Spleen (tissue), 13 donors: ENCODE measurements around the gene TP53TG5. TPM values are rescaled to one million over a fixed set of nuclear protein-coding genes. Genes with fewer than 3 reads are reported as not detected.

Experiments
- DNase-seq: peaks from one replicate; pipeline ENCODE4 v3.0.0-alpha.2; 2020
- H3K27ac ChIP-seq, 8 donors: fragments of 200-600 bp; sonication (generic) in 7 of 8; 1 replicate in 4 of 8; 2 replicates in 4 of 8; pipeline versions ENCODE4 v1.5.0 to v1.8.0; 2016 to 2021; ENCODE audit warnings: inconsistent platforms in 4 of 8, mild to moderate bottlenecking in 4 of 8, moderate library complexity in 1 of 8
- H3K27me3 ChIP-seq, 7 donors: fragments of 200-600 bp; sonication (generic) in 6 of 7; replicated peaks in 1 of 7; 1 replicate in 4 of 7; 2 replicates in 3 of 7; pipeline versions ENCODE4 v1.5.0 to v1.8.0; 2016 to 2021; ENCODE audit warnings: inconsistent platforms in 3 of 7, mild to moderate bottlenecking in 1 of 7
- H3K36me3 ChIP-seq, 6 donors: fragments of 200-600 bp; sonication (generic) in 5 of 6; 1 replicate in 4 of 6; 2 replicates in 2 of 6; pipeline versions ENCODE4 v1.5.0 to v1.8.0; 2016 to 2021; ENCODE audit warnings: inconsistent platforms in 2 of 6
- H3K4me1 ChIP-seq, 6 donors: fragments of 200-600 bp; sonication (generic) in 5 of 6; 1 replicate in 3 of 6; 2 replicates in 3 of 6; pipeline versions ENCODE4 v1.5.0 to v1.8.0; 2016 to 2021; ENCODE audit warnings: inconsistent platforms in 3 of 6
- H3K4me3 ChIP-seq, 8 donors: fragments of 200-600 bp; sonication (generic) in 7 of 8; 1 replicate in 4 of 8; 2 replicates in 4 of 8; pipeline versions ENCODE4 v1.5.0 to v1.8.0; 2016 to 2021; ENCODE audit warnings: inconsistent platforms in 4 of 8, mild to moderate bottlenecking in 4 of 8, moderate library complexity in 2 of 8
- H3K9me3 ChIP-seq, 8 donors: fragments of 200-600 bp; sonication (generic) in 7 of 8; 1 replicate in 4 of 8; 2 replicates in 4 of 8; pipeline versions ENCODE4 v1.5.0 to v1.8.0; 2016 to 2021; ENCODE audit warnings: inconsistent platforms in 4 of 8
- CTCF ChIP-seq, 11 experiments: fragments of 200-600 bp in 7 of 11; fragments of 450-650 bp in 4 of 11; sonication (generic) in 4 of 11; IDR thresholded peaks in 8 of 11; conservative IDR thresholded peaks in 3 of 11; 1 replicate in 7 of 11; 2 replicates in 4 of 11; pipeline versions ENCODE4 v1.4.0 to v1.8.0; 2016 to 2021; ENCODE audit warnings: antibody characterized with exemption in 11 of 11, inconsistent platforms in 4 of 11, mild to moderate bottlenecking in 1 of 11
- POLR2A ChIP-seq, 3 donors: fragments of 450-650 bp; IDR thresholded peaks; one replicate each; pipeline ENCODE4 v1.5.1; 2017; ENCODE audit warnings: antibody characterized with exemption in 3 of 3, mild to moderate bottlenecking in 1 of 3
- POLR2AphosphoS5 ChIP-seq, 3 donors: sonication (generic); formaldehyde crosslinking; IDR thresholded peaks; one replicate each; pipeline ENCODE4 v1.5.1; 2017; ENCODE audit warnings: antibody characterized with exemption in 3 of 3
- WGBS, 5 donors: extraction: QIAGEN DNeasy Blood & Tissue Kit in 3 of 5; methylation state at CpG; one replicate each; pipeline versions ENCODE4 v1.1.5 to v1.1.7; 2013 to 2018; 5-methylcytosine and 5-hydroxymethylcytosine counted together
- intact Hi-C: fragments of 100-400 bp; cut with DNase I; formaldehyde crosslinking; loops from one replicate; pipeline ENCODE4 v1.15.0; 2023; ENCODE audit warnings: low total_unique reads
- long read RNA-seq, 2 donors: transcript quantifications; one replicate each; lab custom pipeline, GENCODE V29; 2026
- polyA plus RNA-seq, 3 donors: library from polyadenylated mRNA; stranded (reverse); fragments of 200-250 nt; gene quantifications; one replicate each; pipeline ENCODE4 v1.2.1, GENCODE V29; 2013
- total RNA-seq, 7 donors: library from RNA; depleted of rRNA in 3 of 7; stranded (reverse); fragments of >200 nt in 3 of 7; fragmentation: NEBNext Ultra II Directional in 4 of 7; extraction: Animal tissue kit (Norgen Biotek cat#: 25700) in 4 of 7; gene quantifications; one replicate each; pipeline versions ENCODE4 v1.1.0 to v1.2.1, GENCODE V29; 2016 to 2021
- donor health status: healthy with polysubstance abuse.
- donor health status: DM: no; HTN: no; CAD: no; lungs with moderate emphysema.
- donor health status: DM: no; HTN: no; CAD: no.
- donor health status: Bipolar disorder and iron deficiency.
- donor health status: healthy.
- donor health status: DM: no; HTN: no; CAD: no.
- donor health status: DM: yes; HTN: yes; CAD: no.

TP53TG5 gene
- under 1 TPM in 2 of 7 donors, not detected in 5; 0.60 to 0.66 TPM for total RNA-seq
- under 1 TPM in 1 of 3 donors, not detected in 2; 0.08 TPM for polyA plus RNA-seq
- long read RNA-seq, donor 1: 0 reads
- long read RNA-seq, donor 2: 0 reads

- Histone ChIP-seq H3K27me3 (no peaks in the 10 kb centered on the region), H3K9me3 (no peaks in the 10 kb centered on the region), H3K4me1 (peaks cover 2 to 13% (median 11%) of the 10 kb centered on the region in 6 donors), H3K36me3 (peaks cover 0 to 39% (median 0%) of the 10 kb centered on the region in 6 donors), H3K4me3 (no peak within 1 kb of the TSS), H3K27ac (no peak within 1 kb of the TSS)
- no peak for DNase-seq
- intact Hi-C loops: no loop called here
- TF ChIP-seq CTCF (IDR thresholded peaks at IDR 0.05 in 8 of 11, conservative IDR thresholded peaks at IDR 0.05 in 3 of 11): no peak
- TF ChIP-seq POLR2AphosphoS5 (IDR thresholded peaks at IDR 0.05): no peak
- TF ChIP-seq POLR2A (IDR thresholded peaks at IDR 0.05): no peak
- 62 to 82% (median 77%) methylated on average over 1 of the region's 1 CpG for WGBS, 5 donors
These were observed at the start of gene TP53TG5 for GRCh38 chr20:45378191-45378590. TSS of gene TP53TG5 (minus strand) at chr20:45378325. CDS start at chr20:45378236, 89 bp downstream.

- no peak overlapping the region for H3K27ac ChIP-seq
- no peaks in the 10 kb centered on the region for H3K9me3 ChIP-seq
- 83 to 91% (median 84%) methylated on average over 12 to 14 of the region's 14 CpGs for WGBS, 5 donors
- no peaks in the 10 kb centered on the region for H3K27me3 ChIP-seq
- no peak for DNase-seq
- peaks cover 3 to 59% (median 46%) of the 10 kb centered on the region in 6 donors for H3K36me3 ChIP-seq
- H3K4me1 ChIP-seq: peaks cover 0 to 9% (median 7%) of the 10 kb centered on the region in 6 donors
- intact Hi-C loops: no loop called here
- H3K4me3 ChIP-seq: no peak overlapping the region
- TF ChIP-seq POLR2AphosphoS5 (IDR thresholded peaks at IDR 0.05): no peak
- no peak for TF ChIP-seq CTCF (IDR thresholded peaks at IDR 0.05 in 8 of 11, conservative IDR thresholded peaks at IDR 0.05 in 3 of 11)
- TF ChIP-seq POLR2A (IDR thresholded peaks at IDR 0.05): no peak
These were observed 49.4 kb upstream of the TP53TG5 start for GRCh38 chr20:45427236-45428149.

GRCh38 chr20:45426320-45427016, 48.3 kb upstream of the TP53TG5 start:
- H3K9me3 ChIP-seq: no peaks in the 10 kb centered on the region
- no peaks in the 10 kb centered on the region for H3K27me3 ChIP-seq
- H3K4me3 ChIP-seq: no peak overlapping the region
- TF ChIP-seq POLR2A (IDR thresholded peaks at IDR 0.05) (no peak), CTCF (IDR thresholded peaks at IDR 0.05 in 8 of 11, conservative IDR thresholded peaks at IDR 0.05 in 3 of 11) (no peak)
- H3K4me1 ChIP-seq: no peaks in the 10 kb centered on the region
- no peak overlapping the region for H3K27ac ChIP-seq
- WGBS, 5 donors: 88 to 92% (median 90%) methylated on average over 5 of the region's 5 CpGs
- intact Hi-C loops: no loop called here
- DNase-seq: no peak
- H3K36me3 ChIP-seq: peaks cover 3 to 69% (median 57%) of the 10 kb centered on the region in 6 donors

- peaks cover 3 to 78% (median 66%) of the 10 kb centered on the region in 6 donors for H3K36me3 ChIP-seq
- H3K27ac ChIP-seq: no peak overlapping the region
- intact Hi-C loops: no loop called here
- H3K9me3 ChIP-seq: no peaks in the 10 kb centered on the region
- H3K4me1 ChIP-seq: no peaks in the 10 kb centered on the region
- TF ChIP-seq CTCF (IDR thresholded peaks at IDR 0.05 in 8 of 11, conservative IDR thresholded peaks at IDR 0.05 in 3 of 11) (no peak), POLR2A (IDR thresholded peaks at IDR 0.05) (no peak), POLR2AphosphoS5 (IDR thresholded peaks at IDR 0.05) (peak in 1 of 3 donors; percentile 46)
- WGBS, 5 donors: 95 to 99% (median 96%) methylated on average over 17 of the region's 17 CpGs
- no peak for DNase-seq
- no peak overlapping the region for H3K4me3 ChIP-seq
- no peaks in the 10 kb centered on the region for H3K27me3 ChIP-seq
These were observed 47.4 kb upstream of the TP53TG5 start for GRCh38 chr20:45425561-45425960.
